Jurkat, Clone E6-1 (cell line): ENCODE measurements around the gene FBXO4.
"Not testable (repeated sequence)": the region's sequence is repeated elsewhere in the genome, so short reads cannot be mapped to it uniquely, and the experiment has no call there.

ENCODE experiments used
- DNase-seq: peaks from one replicate; pipeline ENCODE4 v3.0.0-alpha.2; 2011; ENCODE audit warnings: low read depth, low spot score
- H3K4me3 ChIP-seq: 2 replicates; pipeline ENCODE4 v1.5.1; 2011; ENCODE audit warnings: mild to moderate bottlenecking, low read length, control low read depth, moderate library complexity

FBXO4 gene

DNA sequence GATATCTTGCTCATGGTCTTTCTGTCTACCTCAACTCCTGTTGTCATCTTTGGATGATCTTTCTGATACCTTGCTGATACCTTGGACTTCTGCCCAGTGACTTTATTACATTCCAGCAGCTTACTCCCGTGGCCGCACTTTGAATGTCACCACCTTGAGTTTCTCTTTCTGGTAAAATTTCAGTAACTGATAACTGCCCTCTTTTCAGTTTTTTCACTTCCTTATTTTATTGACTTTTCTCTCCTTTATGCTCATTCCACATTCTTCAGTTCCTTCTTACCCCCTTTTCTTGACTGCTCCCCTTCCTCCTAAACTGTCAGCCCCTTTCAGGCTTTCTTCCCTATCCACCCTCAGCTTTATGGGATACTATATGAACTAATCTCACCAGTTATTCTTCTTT, 7.0 kb upstream of the FBXO4 start:
- DNase-seq, result no peak
- H3K4me3 ChIP-seq, result no peak overlapping the region

DNA sequence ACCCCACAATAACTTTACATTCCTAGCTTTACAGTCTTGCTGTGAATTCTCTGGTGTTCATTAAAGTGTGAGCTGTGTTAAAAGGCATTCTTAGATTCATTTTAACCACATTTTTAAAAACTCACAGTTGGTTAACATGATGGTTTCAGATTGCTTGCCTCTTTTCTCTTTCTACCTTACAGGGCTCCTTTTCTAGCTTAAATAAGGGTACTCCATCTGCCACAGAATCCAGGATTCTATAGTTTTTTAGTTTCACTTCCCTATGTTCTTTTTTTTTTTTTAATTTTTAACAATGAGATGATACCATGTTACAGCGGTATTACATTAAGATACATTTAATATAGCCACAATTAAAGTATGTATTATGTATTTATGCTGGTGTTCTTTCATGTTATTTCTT, 3.9 kb upstream of the FBXO4 start:
- no peak overlapping the region for H3K4me3 ChIP-seq
- DNase-seq, result no peak

DNA sequence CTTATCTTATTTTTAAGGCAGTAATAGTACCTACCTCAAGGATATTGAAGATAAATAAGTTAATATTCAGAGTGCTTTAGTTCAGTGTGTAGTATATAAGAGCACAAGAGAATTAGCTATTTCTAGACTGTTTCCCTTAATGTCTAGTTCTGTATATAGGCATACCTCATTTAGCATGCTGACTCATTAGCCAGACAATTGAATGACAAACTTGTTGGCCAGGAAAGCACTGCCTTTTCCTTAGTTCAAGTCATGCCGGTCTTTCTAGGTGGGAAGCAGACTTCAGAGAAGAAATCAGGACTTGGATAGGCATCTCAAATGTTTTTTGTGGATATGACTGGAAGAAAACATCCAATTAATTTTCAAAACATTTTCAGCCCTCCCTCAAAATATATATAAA, 3.2 kb upstream of the FBXO4 start:
- no peak for DNase-seq
- H3K4me3 ChIP-seq, result no peak overlapping the region

DNA sequence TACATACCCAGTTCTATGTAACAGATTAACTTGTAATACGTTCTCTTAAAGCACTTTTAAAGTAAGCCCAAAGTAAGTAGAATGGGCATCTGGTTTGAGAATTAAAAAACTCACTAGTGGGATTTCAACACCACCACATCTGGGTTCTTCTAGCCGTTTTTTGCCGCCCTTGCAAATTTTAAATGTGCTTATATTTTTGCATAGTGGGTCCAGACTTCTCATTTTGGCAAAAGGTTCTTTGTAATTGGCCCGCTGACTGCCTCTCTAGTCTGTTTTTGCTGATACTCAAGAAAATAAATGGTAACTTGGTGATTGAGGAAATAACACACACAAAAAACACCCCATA, 582 bp upstream of the FBXO4 start:
- H3K4me3 ChIP-seq, result peak overlapping the region; percentile 82
- DNase-seq, result no peak

DNA sequence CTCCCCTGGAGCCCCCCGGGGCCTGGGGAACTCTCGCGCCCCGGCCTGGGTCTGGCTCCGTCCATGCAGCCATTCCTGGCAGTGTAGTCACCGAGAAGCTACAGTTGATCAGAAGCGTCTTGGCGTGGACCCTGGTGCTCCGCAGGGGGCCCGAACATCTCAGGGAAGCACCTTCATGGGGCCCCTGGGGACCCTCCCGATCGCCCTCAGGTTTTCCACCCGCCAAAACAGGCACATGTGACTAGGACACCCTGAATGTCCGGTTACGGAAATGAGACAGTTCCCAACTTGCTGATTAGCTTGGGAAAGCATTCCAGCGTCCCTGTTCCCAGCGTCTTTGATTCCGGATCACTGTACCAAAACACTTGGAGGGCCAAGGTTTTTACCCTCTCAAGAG, 472 bp downstream of the FBXO4 start:
- peak overlapping the region; percentile 82 for H3K4me3 ChIP-seq
- DNase-seq, result no peak

DNA sequence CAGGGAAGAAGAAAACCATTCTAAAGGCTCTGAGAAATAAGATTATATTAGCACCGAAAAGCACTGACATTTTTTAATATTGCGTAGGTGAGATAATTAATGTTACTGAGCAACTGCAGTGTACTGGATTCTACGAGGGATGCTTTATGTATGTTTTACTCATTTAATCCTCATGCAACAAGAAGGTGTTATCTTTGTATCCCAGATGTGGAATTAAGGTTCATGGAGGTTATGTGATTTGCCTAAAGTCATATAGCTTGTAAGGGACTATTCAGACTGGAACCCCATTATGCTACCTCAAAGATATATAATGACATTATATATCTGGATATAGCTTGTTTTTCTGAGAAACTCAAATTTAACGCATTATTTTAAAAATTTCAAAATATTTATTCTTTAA, 2.5 kb downstream of the FBXO4 start:
- no peak for DNase-seq
- H3K4me3 ChIP-seq, result no peak overlapping the region

DNA sequence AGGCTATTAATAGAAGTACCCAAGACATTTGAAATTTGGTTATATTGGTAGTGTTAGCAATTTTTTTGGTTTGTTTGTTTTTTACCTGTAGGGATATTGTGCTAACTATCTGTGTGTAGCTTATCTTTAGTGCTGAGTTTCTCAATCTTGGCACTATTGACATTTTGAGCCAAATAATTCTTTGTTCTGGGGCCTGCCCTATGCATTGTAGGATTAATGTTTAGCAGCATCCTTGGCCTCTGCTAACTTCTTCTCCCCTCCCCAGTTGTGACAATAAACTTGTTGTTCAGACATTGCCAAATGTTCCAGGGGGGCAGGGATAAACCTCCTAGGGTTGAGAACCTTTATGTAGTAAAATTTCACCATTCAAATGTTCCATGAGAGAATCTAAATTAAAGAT, 4.0 kb downstream of the FBXO4 start:
- H3K4me3 ChIP-seq, result no peak overlapping the region
- DNase-seq, result no peak

DNA sequence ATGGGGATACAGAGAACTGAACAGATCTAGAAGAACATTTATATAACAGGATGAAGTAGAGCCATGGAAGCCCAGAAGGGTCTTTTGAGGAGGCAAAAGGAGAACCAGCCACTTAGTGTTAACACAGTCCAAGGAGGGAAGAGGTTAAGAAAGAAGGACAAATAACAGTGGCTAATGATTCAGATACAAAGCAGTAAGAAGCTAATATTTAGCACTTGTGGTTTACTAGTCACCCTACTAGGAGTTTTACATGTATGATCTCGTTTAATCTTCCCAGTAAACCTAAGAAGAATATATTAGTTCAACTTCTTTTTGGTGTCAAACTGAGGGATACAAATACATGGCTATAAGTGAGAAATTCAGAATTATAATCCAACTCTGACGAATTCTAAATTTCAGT, 7.7 kb downstream of the FBXO4 start:
- DNase-seq, result no peak

DNA sequence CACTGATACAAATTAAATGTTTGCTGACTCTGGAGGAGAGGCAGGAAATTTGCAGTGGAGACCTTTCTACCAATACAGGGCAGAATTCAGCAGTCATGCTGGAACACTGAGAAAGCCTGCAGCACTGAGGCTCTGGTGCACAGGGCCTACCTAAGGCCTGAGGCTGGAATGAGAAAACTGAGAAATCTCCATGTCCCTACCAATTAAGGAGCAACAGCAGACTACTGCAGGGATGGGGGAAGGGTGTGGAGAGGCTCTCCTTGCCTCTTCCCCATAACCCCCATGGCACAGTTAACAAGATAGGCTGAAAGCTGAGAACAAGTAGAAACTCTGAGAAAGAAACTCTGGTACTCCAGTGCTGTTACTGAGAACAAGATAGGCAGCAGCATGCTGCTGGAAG, 10.5 kb downstream of the FBXO4 start:
- no peak overlapping the region for H3K4me3 ChIP-seq

More for the DNA sequence above, 7.7 kb downstream of the FBXO4 start:
- H3K4me3 ChIP-seq, result no peak overlapping the region

DNA sequence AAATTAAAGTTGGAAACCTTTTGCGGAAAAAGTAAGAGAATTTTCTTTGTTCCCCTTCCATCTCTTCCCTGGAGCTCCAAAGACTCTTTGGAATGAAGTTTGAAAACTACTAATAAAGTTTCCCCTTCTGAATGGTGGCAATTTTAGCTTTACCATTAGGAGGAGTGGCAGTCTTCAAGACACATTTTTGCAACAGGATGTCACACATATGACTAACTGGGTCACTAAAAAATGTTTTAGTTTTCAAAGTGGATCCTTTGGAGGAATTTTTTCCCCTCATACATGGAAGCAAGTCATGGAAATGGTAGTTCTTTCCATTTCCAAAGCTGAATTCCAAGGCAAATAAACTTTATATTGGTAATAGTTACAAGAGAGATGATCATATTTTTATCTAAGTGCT, 15.6 kb downstream of the FBXO4 start:
- no peak for DNase-seq
- no peak overlapping the region for H3K4me3 ChIP-seq

More for the DNA sequence above, 10.5 kb downstream of the FBXO4 start:
- no peak for DNase-seq

DNA sequence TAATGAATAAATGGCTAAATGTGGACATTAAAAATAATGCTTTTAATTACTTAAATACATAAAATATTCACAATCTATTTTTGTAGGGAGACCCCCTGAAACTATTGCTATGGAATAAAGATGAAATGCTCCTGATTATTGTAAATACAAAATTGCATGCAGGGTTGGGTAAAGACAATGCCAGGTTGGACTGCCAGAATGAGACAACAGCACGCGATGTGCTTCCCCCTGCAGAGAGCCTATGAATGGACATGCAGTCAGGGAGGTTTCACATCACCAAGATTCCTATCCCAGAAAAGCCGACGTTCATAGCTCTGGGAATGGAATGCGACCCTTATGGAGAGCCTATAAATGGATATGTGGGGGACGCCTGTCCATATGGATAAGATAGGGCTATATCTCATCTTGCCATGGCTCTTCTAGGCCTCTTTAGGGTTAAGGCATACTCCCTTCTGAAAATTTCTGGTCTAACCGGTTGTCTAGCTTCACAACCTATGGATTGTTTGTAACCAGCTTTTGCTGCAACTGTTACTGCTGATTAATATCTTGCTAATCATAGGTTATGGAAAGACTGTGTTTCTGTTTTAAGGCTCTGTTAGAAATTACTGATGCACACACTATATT, 20.4 kb downstream of the FBXO4 start:
- not testable (repeated sequence) for H3K4me3 ChIP-seq, DNase-seq

DNA sequence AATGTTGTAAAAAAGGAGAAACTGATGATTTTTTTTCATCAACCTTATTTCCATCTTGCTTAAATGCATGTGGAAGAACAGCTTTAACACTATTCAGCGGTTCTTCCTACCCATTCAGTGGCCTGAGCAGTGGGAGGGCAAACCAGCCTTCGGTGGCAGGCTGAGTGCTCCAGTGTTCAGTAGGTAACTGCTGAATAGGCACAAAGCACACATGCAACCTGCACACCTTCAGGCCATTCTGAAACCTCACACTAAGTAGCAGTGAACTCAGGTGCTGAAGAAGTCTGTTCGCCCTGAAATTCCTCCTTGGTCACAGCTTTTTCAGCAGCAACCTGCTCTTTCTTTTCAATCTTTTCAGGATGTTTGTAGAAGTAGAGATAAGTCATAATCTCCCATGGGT, 26.1 kb downstream of the FBXO4 start:
- no peak for DNase-seq
- H3K4me3 ChIP-seq, result no peak overlapping the region

DNA sequence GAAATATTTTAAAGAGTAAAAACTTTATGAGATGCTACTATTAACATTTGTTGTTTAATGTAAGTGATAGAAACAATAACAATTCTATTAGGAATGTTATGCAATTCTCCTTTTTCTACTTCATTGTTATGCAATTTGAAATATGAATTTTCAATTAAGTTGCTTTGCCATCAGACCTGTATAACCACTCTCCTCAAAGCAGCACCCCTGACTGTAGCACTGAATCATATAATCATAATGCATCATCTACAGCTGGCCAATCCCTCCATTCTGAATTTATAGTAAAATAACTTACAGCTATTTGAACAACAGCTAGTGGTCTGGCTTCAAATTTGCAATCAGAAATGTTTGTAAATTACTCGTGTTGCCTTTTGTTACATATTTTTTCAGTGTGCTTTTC, 29.2 kb downstream of the FBXO4 start:
- no peak overlapping the region for H3K4me3 ChIP-seq
- no peak for DNase-seq

DNA sequence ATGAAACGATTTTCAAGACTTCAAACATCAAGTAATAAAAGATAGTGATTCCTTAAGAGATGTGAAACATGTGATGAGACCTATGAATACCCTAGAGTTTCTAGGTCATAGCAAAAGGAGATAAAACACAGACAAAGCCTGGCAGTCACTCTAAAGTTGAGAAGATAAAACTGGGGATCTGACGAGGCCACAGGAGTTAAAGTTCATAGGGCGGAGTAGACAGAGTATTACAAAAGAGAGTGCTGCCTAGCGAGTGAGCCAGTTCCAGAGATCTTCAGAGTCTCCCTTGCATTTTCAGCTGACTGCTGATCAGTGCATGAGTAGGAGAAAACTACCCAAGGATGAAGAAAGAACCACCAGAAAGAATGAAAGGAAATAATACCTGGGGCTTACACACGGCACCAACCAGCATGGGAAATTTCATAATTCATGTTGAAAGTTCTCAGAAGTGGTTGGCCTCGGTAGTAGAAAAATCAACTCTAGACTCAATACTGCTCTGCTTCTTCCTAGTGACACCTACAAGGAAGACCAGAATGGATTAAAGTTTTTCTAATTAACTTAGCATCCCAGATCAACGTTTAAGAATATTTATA, 30.4 kb downstream of the FBXO4 start:
- H3K4me3 ChIP-seq, result no peak overlapping the region
- DNase-seq, result no peak

DNA sequence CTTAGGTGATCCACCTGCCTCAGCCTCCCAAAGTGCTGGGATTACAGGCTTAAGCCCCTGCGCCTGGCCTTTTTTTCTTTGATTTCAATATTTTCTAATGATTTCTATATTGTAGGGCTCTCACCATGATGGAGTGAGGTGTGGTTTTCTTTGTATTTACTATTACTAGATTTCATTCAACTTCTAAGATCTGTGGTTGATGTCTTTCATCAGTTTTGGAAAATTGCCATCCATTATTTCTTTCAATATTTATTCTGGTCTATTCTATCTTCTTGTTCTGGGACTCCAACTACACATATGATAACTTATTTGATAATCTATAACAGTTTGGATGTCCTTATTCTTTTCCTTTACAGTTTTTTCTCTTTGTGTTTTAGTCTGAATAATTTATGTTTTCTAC, 31.9 kb downstream of the FBXO4 start:
- no peak overlapping the region for H3K4me3 ChIP-seq
- no peak for DNase-seq

DNA sequence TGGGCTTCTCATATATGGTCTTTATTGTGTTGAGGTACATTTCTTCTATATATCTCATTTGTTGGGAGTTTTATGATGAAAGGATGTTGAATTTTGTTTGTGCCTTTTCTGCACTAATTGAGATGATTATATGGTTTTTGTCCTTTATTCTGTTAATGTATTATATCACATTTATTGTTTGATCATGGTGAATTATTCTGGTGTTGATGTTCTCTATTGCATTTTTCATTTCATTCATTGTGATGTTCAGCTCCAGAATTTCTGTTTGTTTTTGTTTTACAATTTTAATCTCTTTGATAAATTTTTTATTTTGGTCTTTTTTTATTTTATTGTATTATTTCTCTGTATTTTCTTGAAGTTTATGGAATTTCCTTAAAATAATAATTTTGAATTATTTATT, 35.4 kb downstream of the FBXO4 start:
- no peak overlapping the region for H3K4me3 ChIP-seq
- no peak for DNase-seq

DNA sequence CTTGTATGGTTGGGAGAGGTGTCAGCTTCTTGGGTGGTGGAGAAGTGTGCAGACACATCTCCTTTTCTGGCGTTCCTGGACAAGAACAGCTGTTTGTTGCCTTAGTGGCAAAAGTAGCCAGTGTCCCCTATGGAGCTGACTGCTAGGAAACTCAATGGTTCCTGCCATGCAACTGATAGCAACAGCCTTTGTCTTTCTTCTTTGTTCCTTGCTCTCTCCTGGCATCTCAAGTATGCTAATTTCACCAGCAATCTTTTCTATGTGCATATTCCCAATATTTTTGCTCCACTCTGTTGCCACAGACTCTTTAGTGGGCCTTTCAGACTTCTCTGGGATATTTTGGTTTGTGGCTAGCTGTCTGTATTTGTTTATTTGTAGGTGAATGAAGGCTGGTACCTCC, 36.7 kb downstream of the FBXO4 start:
- no peak for DNase-seq
- no peak overlapping the region for H3K4me3 ChIP-seq

DNA sequence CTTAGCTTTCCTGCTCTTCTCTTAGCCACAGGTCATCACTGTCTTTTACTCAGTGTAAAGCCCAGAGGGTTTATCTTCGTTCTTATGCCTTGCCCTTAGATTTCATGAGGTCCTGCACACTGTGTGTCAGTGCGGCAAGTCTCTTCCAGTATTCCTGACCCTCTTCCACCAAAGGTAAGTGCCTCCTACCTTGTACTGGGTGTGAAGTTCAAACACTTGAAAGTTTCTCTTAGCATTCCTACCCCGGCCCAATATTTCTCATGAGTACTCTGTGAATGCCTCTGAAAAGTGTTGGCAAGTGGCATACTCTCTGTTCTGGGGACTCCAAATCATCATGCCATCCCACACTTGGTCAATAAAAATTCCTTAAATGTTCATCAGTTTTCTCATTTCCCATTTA, 37.4 kb downstream of the FBXO4 start:
- no peak overlapping the region for H3K4me3 ChIP-seq
- DNase-seq, result no peak

DNA sequence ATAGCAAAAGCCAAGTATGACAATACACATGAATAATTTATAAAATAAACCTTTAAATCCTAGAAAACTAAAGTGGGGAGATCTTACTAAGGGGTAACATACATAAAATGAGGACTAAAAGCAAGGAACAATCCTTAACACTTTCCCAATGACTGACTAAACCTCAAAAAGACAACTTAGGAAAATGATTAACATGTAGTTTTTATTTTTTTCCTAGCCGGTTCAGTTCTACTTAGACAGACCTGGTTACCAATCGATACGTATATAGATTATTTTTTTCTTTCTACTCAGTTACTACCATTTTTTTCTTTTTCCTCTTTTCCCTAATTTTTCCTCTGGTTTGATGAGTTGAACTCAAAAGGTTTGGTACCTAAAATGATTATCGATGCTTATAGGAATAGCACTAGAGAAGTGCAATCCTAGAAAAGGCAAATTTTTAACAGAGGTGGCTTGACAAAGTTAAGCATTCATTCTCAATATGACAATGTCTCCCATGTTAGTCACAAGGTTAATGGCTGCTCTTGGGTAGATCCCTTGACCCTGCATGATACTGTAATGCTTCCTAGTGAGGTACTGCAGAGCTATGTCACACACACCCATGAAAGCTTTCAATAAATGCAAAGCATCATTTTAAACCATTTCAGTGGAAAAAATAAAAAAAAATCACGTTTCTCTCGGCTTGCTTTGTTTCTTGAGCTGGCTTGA, 41.5 kb downstream of the FBXO4 start:
- DNase-seq, result no peak

DNA sequence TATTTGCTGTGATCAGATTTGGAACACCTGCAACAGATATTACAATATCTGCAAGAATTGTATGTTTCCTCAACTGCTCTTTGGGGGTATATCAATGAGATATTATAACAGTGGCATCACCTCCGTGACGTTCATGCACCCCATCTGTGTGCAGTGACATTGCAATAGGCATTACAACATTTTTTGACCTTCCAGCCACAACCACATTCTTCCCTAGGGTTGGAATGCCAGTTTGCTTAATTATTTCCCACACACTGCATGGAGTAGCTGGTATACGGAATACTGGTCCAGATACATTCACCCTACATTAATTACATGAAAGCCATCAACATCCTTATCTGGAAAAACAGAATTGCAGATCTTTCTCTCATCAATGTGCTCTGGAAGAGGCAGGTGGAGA, 42.3 kb downstream of the FBXO4 start:
- DNase-seq, result no peak
- H3K4me3 ChIP-seq, result no peak overlapping the region

More for the DNA sequence above, 41.5 kb downstream of the FBXO4 start:
- no peak overlapping the region for H3K4me3 ChIP-seq

DNA sequence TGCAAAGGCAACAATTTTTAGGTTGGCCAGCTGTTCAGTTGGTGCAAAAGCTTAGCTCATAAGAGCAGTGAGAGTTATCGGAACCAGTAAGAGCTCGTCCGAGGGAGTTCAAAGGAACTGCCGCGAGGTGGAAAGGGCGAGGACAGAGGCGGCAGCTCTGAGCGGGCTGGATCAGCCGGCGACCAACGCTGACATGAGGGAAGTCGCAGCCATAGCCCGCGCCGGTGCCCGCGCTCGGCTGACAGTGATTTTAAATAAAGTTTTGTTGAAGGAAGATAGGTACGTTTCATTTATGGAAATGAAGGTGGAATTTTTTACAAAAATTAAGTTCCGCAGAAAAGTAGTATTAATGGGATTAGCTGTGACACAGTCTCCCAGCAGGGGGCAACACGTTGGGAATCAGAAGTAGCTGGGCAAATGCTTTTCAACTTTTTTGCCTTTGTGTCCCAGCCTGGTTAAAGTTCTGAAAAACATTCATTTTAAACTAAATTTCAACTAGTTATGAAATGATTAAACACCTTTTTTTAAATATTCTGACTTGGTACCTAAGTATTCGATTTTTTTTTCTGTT, 43.2 kb downstream of the FBXO4 start:
- no peak overlapping the region for H3K4me3 ChIP-seq
- no peak for DNase-seq
